GM18868 (cell line): ENCODE data around the gene TCF7.

Experiments used
- ATAC-seq: cut with Tn5 transposase; IDR thresholded peaks from one replicate; pipeline ENCODE4 v1.9.1; 2021; ENCODE audit warnings: mild to moderate bottlenecking, moderate library complexity; ENCODE audit not compliant: unreplicated experiment

Gene TCF7

GRCh38 chr5:134128648-134128995, 14.1 kb downstream of the TCF7 start:
- no peak for ATAC-seq

- ATAC-seq, result no peak
These were observed 15.1 kb downstream of the TCF7 start for GRCh38 chr5:134129411-134130238.

GRCh38 chr5:134130239-134130945, 15.9 kb downstream of the TCF7 start:
- no peak for ATAC-seq

GRCh38 chr5:134131165-134131564, 16.7 kb downstream of the TCF7 start:
- no peak for ATAC-seq

GRCh38 chr5:134131578-134132350, 17.3 kb downstream of the TCF7 start:
- ATAC-seq, result no peak

- peak; percentile 72 for ATAC-seq
These were observed 18.1 kb downstream of the TCF7 start for GRCh38 chr5:134132372-134133187.

- no peak for ATAC-seq
These were observed 18.9 kb downstream of the TCF7 start for GRCh38 chr5:134133188-134133994.

- ATAC-seq, result no peak
These were observed 19.6 kb downstream of the TCF7 start for GRCh38 chr5:134133995-134134541.

GRCh38 chr5:134135091-134135655, 20.7 kb downstream of the TCF7 start:
- ATAC-seq, result no peak

- no peak for ATAC-seq
These were observed 21.7 kb downstream of the TCF7 start for GRCh38 chr5:134136221-134136631.

GRCh38 chr5:134136771-134137170, 22.3 kb downstream of the TCF7 start:
- no peak for ATAC-seq

GRCh38 chr5:134138416-134139376, 24.2 kb downstream of the TCF7 start:
- ATAC-seq, result peak; percentile 78

- ATAC-seq, result no peak
These were observed 24.9 kb downstream of the TCF7 start for GRCh38 chr5:134139377-134139851.

- no peak for ATAC-seq
These were observed 25.5 kb downstream of the TCF7 start for GRCh38 chr5:134139891-134140469.

- ATAC-seq, result peak; percentile 40
These were observed 26.2 kb downstream of the TCF7 start for GRCh38 chr5:134140530-134141201.

GRCh38 chr5:134141331-134142050, 27.0 kb downstream of the TCF7 start:
- no peak for ATAC-seq
